ENCODE results near the gene SDF4.

DNA sequence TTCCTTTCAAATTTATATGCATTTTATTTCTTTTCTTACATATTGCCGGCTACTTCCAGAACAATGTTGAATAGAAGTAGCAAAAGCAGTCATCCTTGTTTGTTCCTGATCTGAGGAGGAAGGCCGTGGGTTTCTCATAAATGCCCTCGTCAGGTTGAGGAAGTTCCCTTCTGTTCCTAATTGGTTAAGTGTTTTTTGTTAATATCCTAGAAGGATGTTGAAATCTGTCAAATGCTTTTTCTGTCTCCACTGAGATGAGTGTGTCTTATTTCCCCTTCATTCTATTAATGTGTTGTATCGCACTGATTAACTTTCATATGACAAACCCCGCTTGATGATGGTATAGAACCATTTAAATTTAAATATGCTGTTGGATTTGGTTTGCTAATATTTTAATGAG, 42.7 kb downstream of the SDF4 start:
- no peak for TF ChIP-seq CTCF (IDR thresholded peaks at IDR 0.05; ENCODE audit: borderline replicate concordance, extremely low read depth, low read length, poor library complexity, severe bottlenecking)
- no peak for TF ChIP-seq EZH2 (IDR thresholded peaks at IDR 0.05; ENCODE audit: borderline replicate concordance, low read depth, low read length, severe bottlenecking)

All from DND-41 (cell line).